AG20443 (cell line): Measurements from ENCODE around the gene SDK1.
"Not testable (repeated sequence)": the region's sequence is repeated elsewhere in the genome, so short reads cannot be mapped to it uniquely, and the experiment has no call there.

ENCODE experiments used
- DNase-seq: peaks from one replicate; pipeline ENCODE4 v3.0.0; 2012; ENCODE audit warnings: low spot score, mixed read lengths

Gene SDK1

GRCh38 chr7:4277936-4278335, 976.9 kb downstream of the SDK1 start:
- no peak for DNase-seq

DNA sequence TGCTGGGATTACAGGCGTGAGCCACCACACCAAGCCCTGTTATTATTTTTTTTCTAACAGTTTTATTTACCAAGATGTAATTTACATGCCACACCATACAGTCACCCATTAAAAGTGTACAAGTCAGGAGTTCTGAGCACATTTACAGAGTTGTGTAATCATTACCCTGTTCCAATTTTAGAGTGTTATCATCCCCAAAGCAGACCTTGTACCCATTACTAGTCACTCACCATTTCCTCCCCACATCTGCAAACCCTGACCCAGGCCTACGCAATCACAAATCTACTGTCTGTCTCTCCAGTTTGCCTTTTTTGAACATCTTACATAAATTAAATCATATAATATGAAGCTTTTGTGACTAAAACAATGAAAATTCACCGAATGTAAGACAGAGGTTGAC, 978.2 kb downstream of the SDK1 start:
- DNase-seq: no peak

DNA sequence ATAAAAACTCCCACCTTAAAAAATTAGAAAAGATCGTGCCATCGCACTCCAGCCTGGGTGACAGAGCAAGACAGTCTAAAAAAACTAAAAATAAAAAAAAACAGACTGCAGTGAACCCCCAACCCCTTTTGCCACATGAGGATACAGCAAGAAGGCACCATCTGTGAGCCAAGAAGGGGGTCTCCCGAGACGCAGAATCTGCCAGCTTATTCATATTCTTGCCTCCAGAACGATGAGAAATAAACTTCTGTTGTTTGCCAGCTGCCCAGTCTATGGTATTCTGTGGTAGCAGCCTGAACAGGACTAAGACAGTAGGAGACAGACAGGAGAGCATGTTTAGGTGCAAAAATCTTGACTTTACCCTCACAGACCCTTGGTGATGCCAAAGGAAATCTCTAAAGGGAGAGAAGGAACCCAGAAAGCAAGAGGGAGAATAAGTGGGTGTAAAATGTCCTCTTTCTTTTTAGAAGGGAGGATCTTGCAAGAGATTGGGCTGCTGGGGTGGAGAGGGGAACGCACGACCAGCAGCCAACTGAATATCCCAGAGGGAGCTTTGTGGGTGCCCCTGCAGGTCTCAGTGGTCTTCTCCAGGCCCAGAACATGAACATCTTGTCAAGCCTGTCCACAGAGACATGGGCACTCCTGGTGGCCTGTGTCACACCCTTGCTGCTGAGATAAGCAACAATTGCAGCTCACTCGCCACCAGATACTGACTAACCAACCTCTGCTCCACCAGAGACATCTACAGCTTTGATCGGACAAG, 980.4 kb downstream of the SDK1 start:
- DNase-seq: no peak

DNA sequence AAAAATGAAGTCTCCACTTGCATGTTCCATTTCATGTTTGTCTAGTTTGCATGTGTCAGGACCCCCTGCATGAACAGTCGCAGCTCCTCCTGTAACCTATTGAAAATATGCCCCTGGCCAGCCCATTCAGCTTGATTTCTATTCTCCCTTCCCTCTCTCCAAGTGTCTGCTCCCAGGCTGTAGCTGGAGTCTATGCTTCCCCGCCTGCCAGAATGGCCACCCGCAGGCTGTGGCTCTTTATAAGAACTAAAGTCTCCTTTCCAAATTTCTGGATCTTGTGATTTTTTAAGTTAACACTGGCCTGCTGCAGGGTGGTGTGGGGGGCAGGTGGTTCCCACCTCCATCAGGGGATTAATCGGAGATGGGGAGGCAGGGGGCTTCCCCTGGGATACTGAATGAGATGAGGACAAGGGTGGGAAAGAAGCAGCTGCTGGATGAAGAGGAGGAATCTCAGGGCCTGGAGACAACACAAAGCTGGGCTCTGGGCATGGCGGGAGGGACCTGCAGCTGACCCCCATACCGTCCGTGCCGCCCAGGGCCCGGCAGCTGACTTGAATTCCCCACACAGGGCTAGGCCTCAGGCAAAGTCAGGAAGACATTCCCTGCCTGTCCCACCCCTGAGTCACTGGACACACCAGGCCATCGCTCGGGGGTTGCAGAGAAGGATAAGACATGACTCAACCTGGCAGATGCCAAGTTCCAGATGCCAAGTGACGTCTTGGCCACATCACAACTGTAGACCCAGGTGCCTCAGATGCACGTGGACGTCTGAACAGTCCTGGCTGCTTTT, 981.6 kb downstream of the SDK1 start:
- DNase-seq: no peak

DNA sequence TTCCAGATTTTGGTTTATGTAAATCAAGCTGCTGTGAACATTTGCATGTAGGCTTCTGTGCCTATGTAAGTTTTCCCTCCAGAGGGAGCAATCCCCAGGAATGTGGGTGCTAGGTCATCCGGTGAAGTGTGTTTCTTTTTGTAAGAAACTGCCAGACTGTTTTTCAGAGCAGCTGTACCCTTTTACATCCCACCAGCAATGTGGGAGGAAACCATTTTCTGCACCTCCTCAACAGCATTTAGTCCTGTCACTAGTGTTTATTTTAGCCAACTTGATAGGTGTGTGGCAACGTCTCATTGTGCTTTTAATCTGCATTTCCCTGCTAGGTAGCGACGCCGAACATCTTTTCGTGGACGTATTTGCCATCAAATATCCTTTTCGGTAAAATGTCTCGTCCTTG, 985.3 kb downstream of the SDK1 start:
- DNase-seq: no peak

DNA sequence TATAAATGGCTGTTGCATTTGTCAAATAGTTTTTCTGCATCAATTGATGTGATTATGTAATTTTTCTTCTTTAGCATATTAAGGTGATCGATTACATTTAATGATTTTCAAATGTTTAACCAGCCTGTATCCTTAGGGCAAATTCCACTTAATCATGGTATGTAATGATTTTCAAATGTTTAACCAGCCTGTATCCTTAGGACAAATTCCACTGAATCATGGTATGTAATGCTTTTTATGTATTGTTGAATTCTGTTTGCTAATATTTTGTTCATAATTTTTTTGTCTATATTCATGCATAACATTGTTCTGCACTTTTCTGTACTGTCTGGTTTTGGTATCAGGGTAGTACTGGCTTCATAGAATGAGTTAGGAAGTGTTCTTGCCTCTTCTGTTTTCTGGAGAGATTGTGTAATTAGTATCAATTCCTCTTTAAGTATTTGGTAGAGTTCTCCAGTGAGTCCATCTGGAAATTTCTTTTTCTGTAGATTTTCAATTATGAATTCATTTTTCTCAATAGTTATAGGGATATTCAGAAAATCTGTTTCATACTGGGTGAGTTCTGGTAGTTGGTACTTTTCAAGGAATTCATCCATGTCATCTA, 987.8 kb downstream of the SDK1 start:
- DNase-seq: no peak

DNA sequence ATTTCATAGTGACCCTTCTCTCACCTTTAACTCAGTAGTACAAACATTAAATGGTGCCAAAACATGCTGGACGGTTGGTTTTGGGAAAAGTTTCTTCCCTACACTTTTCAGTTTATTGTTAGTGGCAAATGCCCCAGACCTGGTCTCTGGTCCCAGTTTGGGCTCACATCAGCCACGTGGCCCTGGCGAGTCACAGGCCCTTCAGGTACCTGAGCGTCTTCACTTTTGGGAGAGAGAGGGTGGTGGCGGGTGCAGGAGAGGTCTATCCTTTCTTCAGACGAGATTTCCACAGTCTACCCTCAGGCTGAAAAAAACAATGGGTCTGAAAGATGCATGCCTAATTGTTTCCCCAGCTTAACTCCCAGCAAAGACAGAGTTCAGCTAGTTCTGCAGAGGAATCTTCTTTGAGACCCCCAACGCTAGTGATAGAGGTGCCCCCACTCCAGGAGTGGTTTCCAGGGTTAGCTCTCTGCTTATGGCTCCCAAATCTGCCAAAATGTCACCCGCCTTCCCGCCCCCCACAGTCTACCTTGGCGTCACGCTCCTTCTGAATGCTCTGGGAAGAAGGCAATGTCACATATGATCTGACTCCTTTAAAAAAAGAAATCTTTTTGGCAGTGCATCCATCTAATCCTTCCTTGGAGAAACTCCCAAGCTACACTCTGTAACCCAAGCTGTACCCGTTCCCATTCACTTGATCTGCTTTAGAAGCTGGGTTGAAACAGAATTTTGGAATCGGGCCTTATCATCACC, 996.3 kb downstream of the SDK1 start:
- no peak for DNase-seq

- DNase-seq: no peak
Measured at GRCh38 chr7:4297918-4298219, 996.8 kb downstream of the SDK1 start.

DNA sequence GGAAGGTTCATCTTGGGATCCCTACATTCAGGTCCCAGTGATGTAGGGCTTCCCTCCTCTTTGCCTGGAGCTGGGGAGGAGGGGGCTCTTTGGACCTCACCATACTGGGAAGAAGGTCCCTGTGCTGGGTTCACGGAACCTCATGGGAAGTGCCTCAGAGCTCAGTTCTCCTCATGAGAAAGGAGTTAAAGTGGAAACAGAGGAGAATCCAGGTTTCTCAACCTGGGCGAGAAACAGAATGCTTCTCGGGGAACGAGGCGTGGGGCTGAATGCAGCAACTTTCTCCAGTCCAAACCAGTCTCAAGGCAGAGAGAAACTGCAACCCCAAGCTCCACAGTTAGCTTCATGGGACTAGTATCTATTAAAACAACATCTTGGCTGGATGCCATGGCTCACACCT, 998.4 kb downstream of the SDK1 start:
- DNase-seq: no peak

DNA sequence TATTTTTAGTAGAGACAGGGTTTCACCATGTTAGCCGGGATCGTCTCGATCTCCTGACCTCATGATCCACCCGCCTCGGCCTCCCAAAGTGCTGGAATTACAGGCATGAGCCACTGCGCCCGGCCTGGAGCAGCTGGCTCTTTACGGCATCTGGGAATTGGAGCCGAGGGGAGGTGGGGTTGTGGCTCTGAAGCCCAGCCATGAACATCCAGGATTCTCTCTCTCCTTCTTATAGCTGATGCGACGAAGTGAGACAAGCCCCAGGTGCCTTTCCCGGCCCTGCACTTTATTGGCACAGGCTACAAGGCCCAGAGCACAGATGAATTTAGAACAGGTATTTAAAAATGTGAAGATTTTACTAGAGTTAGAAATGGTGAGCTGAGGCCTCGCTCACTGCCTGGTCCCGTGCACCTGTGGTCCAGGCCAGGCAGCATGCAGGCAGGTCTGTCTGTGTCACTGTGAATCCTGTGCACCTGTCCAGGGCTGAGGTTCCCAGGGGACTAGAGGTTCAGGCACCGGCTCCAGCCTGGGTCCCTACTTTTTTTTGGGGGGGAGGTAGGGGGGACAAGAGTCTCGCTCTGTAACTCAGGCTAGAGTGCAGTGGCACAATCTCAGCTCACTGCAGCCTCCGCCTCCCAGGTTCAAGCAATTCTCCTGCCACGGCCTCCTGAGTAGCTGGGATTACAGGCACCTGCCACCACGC, 1001.3 kb downstream of the SDK1 start:
- no peak for DNase-seq

- no peak for DNase-seq
Measured at GRCh38 chr7:4307316-4308204, 1006.5 kb downstream of the SDK1 start.

GRCh38 chr7:4308205-4308590, 1007.1 kb downstream of the SDK1 start:
- no peak for DNase-seq

GRCh38 chr7:4313911-4314310, 1012.9 kb downstream of the SDK1 start:
- DNase-seq: not testable (repeated sequence)

DNA sequence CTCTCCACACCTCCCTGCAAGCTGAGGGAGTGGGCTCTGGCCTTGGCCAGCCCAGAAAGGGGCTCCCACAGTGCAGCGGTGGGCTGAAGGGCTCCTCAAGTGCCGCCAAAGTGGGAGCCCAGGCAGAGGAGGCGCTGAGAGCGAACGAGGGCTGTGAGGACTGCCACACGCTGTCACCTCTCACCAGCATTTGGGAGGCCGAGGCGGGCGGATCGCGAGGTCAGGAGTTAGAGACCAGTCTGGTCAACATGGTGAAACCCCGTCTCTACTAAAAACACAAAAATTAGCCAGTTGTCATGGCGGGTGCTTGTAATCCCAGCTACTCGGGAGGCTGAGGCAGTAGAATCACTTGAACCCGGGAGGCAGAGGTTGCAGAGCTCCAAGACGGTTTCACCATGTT, 1013.3 kb downstream of the SDK1 start:
- DNase-seq: not testable (repeated sequence)
